NCI-H2171 (cell line): ENCODE data around the gene NFATC4.

ENCODE experiments used
- DNase-seq: peaks from one replicate; lab custom pipeline; 2025; lab: John Stamatoyannopoulos, UW

The NFATC4 gene

DNA sequence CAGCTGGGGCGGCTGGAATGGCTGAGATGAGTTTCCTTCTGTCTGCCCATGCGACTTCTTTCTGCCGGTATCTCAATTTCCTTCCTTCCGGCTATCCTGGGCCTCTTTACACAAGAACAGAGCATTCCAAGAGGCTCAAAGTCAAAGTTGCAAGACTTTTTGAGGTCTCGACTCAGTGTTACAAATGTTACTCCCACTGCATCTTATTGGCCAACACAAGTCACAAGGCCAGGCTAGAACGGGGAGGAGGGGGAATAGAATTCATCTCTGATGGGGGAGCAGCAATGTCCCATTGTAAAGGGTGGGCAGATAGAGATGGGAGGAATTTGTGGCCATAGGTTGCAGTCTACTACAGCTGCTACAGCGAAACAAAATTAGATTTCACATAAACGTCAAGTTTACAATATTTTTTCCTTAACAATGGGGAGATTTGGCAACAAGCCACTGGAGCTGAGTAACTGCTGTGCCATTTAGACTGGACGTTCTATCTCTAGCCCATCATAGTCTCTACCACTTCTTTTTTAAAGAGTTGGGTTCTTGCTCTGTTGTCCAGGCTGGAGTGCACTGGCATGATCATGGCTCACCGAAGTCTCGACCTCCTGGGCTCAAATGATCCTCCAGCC, 21.4 kb downstream of the NFATC4 start:
- DNase-seq = no peak

DNA sequence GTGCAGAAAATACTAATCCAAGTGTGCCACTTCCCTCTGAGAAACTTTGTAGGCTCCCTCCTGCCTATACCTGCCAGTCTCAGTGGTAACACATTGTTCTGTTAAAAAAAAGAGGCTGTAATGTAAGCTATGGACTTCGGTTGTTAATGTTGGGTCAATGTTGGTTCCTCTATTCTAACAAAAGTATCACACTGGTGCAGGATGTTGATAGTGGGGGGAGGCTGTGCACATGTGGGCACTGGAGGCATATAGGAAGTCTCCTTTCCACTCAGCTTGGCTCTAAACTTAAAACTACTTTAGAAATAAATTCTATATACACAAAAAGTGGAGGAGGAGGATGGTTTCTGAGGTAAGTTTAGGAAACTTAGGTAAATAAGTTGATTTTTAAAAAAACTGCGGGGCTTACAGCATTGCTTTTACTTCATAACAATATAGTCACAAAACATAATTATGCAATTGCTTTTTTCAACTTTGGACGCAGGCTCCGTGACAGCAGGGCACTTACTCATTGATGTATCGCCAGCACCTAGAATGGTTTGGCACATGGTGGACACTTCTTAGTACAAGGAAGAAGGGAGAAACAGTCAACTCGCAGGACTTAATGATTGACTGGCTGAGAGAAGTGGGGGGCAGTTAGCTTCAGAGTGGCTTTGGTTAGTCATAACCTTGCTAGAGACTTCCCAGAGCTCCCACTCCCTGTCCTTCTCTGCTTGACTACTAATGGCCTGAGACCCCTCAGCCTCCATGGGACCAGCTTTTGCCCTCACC, 22.9 kb downstream of the NFATC4 start:
- no peak for DNase-seq

DNA sequence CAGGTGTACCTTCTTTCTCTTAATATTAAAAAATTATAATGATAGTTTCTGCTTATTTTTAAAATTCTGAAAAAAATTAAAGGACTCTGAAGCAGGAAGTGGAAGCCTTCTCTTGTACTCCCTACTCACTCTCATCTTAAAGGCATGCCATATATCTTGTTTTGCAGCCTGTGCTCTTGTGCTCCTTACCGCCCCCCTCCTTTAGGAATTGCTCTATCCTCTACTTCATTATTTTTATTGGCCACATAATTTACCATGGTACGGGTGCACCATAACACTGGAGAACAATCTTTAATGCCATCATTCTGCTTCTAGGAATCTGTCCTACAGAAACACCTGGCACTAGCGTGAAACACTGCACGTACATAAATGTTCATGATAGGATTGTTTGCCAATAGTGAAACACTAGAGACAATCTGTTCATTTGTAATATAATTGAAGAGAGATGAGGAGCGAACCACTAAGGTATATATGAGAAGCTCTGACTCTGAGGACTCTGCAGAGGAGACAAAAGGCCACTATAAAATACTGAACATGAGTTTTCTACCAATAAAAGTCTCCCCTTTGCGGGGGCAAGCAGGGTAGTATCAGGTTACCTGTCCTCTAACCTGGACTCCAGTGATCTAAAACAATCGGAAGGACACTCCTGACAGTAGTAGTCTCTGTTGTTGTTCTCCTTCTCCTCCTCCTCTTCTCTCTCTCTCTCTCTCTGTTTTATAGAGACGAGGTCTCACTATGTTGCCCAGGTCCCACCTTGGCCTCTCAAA, 24.5 kb downstream of the NFATC4 start:
- peak; percentile 48 for DNase-seq

DNA sequence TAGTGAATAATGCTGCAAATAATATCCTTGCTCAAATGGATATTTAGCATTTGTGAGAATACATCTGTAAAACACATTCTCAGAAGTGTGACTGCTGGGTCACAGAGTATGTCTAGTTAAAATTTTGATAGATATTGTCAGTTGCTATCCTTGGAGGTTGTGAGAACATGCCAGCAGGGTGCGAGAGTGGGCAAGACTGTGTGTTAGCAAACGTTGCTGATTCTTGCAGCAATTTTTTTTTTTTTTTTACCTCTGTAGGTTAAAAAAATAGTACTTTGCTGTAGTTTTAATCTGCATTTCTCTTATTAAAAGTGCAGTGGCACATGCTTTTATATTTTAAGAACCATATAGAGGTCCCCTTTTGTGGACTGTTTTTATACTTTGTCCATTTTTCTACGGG, 26.3 kb downstream of the NFATC4 start:
- DNase-seq = no peak

DNA sequence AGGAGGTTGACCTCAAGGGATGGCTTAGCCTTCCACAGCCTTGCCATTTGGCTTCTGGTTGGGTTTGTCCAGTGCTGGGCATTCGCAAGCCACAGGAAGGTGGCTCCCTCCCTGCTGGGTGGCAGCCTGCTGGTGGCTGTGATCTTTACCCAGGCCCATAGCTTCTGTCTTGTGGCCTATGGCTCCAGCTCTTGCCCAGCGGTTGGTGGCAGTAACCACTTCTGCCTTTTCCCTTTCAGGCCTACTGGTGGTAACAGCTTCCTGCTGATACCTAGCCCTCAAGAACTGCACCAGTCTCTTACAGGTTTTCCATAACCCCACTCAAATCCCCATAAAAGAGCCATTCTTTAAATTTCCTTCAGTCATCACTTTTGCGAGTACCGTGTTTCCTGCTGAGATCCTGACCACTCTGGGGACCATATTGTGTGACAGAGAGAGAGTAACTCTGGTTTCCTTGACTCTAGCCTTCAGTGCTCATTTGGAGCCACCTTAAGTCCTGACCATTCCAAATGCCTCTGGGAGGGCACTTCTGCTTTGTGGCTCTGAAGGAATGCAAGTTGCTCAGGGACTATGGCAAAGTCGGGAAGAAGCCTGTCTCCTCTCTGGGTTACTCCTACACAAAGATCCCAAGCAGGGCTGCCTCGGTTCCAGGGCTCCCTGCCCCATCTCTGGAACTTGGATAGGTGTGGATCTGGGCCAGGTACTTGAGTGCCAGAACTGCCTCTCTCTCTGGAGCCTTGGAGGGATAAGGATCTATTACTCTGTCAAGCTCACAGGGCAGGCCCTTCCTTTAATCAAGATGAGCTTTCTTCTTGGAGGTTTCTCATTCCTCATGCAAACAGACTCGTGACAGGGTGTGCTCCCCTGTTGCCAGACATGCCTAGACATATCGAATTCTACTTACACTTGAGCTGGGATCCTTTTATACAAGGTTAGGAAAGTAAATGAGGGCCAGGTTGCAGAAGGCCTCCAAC, 27.9 kb downstream of the NFATC4 start:
- DNase-seq = no peak

DNA sequence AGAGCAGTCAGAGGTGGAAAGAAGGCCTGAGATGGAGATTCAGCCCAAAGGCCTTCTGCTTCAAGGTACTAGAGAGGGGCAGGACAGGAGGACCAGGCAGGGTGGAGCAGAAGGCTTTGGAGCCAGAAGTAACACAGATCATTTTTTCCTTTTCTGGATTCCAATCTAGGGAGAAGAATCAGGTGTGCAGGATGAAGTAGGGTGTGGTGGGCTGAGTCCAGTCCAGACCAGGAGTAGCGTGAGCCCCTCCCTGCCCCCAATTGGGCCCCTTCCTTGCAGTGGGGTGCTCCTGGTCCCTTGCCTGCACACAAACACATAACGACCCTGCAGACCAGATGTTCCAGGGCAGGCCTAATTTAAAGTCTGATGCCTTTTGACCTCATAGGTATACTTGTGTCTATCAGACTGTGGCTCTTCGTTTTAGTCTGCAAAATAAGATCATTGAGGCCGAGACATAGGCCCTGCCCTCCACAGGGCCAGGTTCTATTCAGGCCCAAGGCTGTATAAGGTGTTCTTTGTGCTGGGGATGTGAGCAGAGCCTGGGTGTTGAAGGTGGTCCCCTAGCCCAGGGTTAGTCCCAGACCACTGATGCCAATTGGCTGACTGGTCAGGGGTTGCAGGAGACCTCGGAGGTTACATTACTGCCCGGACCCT, 29.8 kb downstream of the NFATC4 start:
- DNase-seq = no peak

DNA sequence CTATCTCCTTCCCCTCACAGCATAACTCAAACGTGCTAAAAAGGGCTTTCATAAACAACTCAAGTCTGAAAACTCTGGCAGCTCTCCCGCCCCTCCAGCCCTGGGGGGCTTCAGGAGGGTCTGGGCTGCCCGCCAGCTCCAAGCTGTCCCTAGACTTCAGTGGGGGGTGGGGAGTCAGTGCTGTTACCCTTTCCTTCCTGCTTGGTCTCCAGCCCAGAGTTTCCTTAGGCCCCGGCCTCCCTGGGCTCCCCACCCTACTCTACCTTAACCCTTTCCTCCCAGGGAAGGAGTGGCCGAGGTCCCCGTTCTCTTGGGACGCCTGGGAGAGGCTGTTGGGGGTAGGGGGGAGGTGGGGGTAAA, 30.3 kb downstream of the NFATC4 start:
- no peak for DNase-seq

DNA sequence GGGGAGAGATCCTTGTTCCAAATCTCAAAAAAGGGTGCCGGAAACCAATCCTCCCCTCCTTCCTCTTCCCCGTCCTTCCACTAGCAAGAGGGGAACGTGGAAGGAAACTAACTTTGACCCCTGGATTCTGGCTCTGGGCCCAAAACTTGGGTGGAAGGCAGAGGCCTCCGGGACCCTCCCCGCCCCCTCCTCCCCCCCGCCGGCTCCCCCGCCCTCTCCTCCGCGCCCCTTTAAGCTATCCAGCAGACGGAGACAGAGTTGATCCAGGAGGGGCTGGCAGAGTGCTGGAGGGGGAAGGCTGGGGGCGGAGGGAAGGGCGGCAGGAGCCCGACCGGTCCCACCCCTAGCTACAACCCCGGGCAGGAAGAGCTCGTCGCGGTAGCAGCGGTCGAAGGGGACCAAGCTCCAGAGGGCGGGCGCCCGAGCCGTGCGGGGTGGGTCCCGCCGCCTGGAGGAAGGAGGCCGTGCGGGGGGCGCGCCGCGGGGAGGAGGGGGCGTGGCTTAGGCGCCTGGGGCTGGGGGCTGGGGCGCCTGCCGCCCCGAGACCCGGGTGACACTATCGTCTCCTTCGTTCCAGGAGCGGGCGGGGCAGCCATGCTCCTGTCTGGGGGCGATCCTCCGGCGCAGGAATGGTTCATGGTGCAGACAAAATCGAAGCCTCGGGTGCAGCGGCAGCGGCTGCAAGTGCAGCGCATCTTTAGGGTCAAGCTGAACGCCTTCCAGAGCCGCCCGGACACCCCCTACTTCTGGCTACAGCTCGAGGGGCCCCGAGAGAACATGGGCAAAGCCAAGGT, 30.9 kb downstream of the NFATC4 start, which contains the start of gene NYNRIN:
TSS of gene NYNRIN (plus strand) at position 351 of the 794 bp plus-strand sequence. CDS start at position 595, 244 bp downstream.
- DNase-seq = peak; percentile 40

DNA sequence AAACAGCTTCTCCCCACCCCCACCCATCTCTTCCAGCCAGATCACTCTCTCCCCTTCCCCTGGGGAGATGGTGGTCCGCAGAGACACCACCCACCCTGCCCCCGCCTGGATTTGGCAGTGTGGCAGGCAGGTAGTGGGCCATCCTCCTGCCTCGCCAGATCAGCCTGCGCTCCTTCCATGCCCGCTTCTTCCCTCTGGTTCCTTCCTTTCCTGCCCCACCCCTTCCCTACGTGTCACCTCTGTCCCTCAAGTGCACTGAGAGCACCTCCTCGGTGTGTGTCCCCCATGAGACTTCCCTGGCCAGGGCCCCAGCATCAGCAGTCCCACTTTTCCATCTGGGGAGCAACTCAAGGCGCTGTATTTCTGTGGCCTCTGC, 31.5 kb downstream of the NFATC4 start:
- DNase-seq = no peak

DNA sequence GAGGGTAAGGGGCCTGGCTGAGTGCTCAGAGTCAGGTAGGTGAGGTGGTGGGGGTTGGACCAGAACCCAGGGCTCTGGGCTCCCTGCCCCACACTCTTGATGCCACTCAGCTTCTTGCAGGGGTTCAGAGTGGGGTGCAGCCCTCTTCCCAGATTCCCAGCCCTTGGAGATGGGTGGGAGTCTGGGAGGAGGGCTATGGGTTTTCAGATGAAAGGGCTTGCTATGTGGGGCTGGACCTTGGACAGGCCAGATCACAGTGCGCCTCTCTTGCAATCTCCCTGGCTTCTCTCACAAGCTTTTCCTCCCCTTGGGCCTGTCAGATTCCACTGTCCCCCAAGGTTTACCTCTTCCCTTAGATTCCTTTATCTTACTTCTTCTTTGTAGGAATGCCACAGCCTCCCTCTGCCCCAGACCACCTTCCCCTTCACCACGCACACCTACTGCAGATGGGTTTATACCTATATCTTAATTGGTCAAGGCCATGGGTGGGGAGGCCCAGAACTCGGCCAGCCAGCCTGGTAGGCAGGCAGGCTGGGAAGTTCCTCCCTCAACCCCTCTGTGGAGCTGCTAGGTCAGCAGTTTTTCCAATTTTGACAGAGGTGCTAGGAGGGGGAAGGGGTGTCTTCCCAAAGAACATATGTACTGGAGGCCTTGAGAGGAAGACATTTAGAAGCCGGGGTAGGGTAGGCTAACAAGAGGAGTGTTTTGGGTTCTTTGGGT, 32.2 kb downstream of the NFATC4 start:
- no peak for DNase-seq

DNA sequence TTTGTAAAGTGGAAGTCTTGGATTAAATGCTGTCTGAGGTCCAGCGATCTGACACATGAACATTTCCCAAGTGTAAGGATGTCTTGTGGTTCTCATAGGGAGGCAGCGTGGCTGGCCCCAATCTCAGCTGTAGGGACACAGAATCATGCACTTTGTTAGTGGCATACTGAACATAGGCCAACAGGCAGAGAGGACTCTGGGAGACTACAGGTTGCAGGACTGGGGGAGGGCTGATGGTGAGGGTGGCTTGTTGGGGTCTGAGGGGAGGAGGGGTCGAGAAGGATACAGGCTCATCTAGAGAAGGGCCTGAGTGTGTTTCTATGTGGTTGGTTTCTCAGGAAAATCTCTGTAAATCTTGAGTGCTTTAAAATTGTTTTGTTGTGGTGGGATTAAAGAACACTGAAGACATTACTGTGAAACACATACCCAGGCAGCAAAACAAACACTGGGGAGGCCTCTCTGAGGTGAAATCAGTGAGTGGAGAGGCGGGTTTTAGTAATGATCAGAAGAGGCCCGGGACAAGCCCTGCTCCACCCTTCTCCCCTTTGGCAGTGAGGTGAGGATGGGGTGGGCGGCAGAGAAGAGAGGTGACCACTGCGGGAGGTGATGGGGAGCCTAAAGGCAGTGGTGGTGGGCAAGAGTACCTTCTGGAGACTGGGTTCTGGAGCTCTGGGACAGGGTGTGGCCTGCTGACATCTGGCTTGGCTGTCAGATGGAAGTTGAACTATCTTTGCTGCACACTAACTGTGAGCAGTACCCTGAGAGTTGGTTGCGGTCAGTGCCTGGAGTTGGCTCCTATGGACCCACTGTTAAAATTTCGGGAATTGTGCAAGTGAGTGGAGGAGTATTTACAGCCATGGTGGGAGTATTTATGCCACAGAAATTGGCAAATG, 34.1 kb downstream of the NFATC4 start:
- no peak for DNase-seq

DNA sequence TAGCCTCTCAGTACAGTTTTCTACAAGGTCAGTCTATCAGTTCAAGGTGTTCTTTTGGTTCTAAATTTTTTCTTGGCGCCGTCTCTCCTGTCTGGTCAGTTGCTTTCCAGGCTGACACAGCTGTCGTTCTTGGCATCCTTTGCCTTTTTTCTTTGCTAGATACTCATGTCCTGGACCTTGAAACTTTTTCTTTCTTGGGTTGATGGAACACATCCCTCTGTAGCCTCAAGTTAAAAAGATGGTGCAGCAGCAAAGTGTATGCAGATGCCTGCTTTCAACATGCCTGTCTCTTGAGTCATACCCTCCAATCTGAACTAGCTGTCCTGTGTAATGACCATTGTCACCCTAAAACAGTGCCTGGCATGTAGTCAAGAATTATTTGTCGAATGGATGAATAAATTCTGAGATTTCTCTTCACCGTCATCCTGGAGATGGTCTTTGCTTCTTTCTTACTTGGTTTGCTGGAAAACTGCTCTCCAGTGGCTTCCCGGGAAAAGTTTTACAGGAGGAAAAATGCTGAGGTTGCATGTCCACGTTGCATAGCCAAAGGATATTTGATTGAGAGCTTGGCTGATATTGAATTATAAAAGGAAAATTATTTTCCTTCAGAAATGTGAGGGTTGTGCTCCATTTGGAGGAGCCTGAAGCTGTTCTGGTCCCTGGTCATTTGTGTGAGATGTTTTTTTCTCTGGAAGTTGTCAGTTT, 35.5 kb downstream of the NFATC4 start:
- DNase-seq = no peak

DNA sequence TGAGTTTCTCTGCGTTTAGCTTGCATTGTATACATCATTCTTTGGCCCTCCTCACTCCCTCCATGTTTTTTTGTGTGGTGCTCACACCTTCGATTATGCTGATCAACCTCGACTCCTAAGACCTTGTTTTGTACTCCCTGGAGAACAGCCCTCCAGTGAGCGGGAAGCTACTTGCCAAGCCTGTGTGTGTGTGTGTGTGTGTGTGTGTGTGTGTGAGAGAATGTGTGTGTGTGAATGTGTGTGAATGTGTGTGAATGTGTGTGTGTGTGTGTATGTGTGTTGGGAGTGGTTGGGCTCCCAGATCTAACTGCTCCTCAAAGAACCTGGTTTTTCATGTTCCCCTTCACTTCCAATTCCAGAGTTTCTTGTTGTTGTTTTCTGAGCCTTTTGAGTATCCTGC, 36.8 kb downstream of the NFATC4 start:
- DNase-seq = no peak

DNA sequence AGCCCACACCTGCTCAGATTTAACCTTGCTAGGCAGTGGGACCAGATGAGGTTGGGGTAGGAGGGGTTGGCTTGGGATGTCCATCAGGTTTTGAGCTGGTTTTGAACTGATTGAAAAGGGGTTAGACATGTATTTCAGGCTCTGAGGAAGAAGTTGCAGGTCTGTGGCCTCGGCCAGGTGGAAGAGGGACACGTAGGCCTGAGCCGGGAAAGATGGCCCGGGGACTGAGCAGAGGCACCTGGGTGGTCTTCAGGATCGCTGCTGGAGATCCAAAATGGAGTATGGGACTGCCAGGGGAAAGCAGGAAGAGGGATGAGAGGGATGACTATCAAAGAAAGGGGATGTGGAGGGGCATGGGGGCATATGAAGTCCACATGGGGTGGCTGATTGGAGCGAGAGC, 38.4 kb downstream of the NFATC4 start:
- DNase-seq = no peak

DNA sequence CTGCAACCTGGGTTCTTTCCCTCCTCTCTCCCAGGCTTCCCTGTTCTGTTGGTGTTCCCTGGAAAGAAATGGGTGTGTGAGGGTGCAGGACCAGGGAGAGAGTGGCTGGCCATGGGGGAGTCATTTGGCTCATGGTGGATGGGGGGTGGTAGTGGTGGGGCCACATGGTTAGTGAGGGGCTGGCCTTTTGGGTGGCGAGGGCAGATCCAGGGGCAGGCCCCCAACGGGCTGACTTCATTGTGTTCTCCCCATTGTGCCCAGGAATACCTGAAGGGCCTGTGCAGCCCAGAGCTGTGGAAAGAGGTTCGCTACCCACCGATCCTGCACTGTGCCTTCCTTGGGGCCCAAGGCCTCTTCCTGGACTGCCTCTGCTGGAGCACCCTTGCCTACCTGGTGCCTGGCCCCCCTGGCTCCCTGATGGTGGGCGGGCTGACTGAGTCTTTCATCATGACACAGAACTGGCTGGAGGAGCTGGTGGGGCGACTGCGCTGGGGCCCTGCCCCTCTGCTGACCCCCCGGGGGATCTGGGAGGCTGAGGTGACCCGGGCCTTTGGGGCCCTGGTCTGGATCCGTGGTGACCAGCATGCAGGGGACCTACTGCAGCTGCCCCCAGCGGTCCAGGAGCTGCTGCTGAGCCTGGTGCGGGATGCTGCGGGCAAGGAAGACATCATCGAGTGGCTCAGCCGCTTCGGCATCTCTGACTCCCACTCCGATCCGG, 39.8 kb downstream of the NFATC4 start:
- no peak for DNase-seq

DNA sequence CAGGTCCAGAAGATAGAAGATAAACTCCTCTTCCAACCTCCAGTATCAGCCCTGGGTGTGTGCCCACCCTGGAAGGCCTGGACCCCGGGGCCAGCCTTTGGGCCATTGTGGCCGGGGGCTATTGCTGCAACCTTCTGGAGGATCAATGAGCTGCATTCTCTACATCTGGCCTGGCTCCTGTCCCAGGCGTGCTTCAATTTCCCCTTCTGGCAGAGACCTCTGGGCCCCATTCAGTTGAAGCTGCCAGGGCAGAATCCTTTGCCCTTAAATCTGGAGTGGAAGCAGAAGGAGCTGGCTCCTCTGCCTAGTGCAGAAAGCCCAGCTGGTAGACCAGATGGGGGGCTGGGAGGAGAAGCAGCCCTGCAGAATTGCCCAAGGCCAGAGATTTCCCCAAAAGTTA, 40.8 kb downstream of the NFATC4 start:
- peak; percentile 43 for DNase-seq

DNA sequence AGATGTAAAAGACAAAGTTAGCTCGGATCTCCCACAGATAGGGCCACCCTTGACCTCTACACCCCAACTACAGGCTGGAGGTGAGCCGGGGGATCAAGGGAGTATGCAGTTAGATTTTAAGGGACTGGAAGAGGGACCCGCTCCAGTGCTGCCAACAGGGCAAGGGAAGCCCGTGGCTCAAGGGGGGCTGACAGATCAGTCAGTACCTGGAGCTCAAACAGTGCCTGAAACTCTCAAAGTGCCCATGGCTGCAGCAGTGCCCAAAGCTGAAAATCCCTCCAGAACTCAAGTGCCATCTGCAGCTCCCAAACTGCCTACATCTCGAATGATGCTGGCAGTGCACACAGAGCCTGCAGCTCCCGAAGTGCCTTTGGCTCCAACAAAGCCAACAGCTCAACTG, 41.2 kb downstream of the NFATC4 start:
- DNase-seq = no peak

DNA sequence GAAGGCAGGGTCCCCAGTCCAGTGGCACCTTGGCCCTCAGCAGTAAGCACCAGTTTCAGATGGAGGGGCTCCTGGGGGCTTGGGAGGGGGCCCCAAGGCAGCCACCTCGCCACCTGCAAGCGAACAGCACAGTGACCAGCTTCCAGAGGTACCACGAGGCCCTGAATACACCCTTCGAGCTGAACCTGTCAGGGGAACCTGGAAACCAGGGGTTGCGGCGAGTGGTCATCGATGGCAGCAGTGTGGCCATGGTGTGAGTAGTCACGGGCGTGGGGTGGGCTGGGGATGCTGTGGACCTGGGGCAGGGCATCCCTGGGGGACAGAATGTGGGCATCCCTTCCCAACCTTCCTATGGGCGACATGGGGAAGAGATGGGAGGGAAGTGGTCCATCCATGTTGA, 42.0 kb downstream of the NFATC4 start:
- DNase-seq = no peak
